Tibial nerve (tissue), 3 donors: ENCODE measurements around the gene SNAPC2.

ENCODE experiments used
- POLR2A ChIP-seq, 2 donors: fragments of 450-650 bp; IDR thresholded peaks; one replicate each; pipeline ENCODE4 v1.6.1; 2017; ENCODE audit warnings: antibody characterized with exemption in 2 of 2, mild to moderate bottlenecking in 2 of 2, moderate library complexity in 2 of 2
- TF ChIP-seq, protein P1 (sequence below), 5 experiments: fragments of 200-600 bp in 3 of 5; fragments of 450-650 bp in 2 of 5; sonication (generic) in 3 of 5; IDR thresholded peaks; one replicate each; pipeline ENCODE4 v1.5.1; 2016 to 2019; ENCODE audit warnings: antibody characterized with exemption in 5 of 5, mild to moderate bottlenecking in 3 of 5, moderate library complexity in 2 of 5

DNA sequence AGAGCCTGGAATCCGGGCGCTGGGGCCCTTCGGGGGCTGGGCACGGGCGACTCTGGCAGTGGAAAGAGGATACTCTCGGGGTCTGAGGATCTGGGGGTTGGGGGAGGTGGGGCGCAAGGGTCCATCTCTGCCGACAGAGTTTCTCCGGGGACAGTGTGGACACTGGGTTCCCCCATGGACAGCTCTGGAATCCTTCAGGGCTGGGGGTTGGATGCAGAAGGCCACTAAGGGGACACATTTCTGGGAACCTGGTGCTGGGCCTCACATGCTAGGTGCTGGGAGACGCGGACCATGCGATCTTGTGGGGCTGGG is 3.2 kb upstream of the SNAPC2 start:
- TF ChIP-seq POLR2A (IDR thresholded peaks at IDR 0.05): no peak
- TF ChIP-seq, protein P1, sequence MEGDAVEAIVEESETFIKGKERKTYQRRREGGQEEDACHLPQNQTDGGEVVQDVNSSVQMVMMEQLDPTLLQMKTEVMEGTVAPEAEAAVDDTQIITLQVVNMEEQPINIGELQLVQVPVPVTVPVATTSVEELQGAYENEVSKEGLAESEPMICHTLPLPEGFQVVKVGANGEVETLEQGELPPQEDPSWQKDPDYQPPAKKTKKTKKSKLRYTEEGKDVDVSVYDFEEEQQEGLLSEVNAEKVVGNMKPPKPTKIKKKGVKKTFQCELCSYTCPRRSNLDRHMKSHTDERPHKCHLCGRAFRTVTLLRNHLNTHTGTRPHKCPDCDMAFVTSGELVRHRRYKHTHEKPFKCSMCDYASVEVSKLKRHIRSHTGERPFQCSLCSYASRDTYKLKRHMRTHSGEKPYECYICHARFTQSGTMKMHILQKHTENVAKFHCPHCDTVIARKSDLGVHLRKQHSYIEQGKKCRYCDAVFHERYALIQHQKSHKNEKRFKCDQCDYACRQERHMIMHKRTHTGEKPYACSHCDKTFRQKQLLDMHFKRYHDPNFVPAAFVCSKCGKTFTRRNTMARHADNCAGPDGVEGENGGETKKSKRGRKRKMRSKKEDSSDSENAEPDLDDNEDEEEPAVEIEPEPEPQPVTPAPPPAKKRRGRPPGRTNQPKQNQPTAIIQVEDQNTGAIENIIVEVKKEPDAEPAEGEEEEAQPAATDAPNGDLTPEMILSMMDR (IDR thresholded peaks at IDR 0.05): no peak
